GM12878 (cell line): ENCODE results near the gene TDRD12. TPM values are rescaled to one million over a fixed set of nuclear protein-coding genes. Genes with fewer than 3 reads are reported as not detected.
A peak's percentile ranks its signal among the peaks of the same experiment; 100 is the strongest.

ENCODE experiments used
- ATAC-seq: fragments of 200-7000 bp; cut with Tn5 transposase; 3 replicates; pipeline ENCODE4 v1.9.1; 2020; ENCODE audit warnings: mild to moderate bottlenecking, moderate library complexity
- BruUV-seq: library from RNA; stranded (reverse); fragments of 400-500 nt; replicated peaks from 2 replicates; lab custom pipeline; 2021; lab: Mats Ljungman, UMichigan
- CTCF ChIA-PET: fragments of 300-600 bp; sonication (Branson Sonifier 250); formaldehyde crosslinking; extraction: SDS; loops from one replicate; lab custom pipeline; 2021; ENCODE audit warnings: inconsistent platforms; lab: Yijun Ruan, JAX
- POLR2A ChIA-PET: fragments of 350-600 bp; formaldehyde crosslinking; extraction: SDS; loops from one replicate; lab custom pipeline; 2021; ENCODE audit warnings: inconsistent platforms; lab: Charles Lee
- RAD21 ChIA-PET: fragments of 300-600 bp; sonication (Branson Sonifier 250); formaldehyde crosslinking; loops from one replicate; lab custom pipeline; 2023; ENCODE audit warnings: antibody characterized with exemption; ENCODE audit not compliant: unreplicated experiment; lab: Charles Lee
- SMC1A ChIA-PET: fragments of 300-600 bp; sonication (Branson Sonifier 250); formaldehyde crosslinking; loops from one replicate; lab custom pipeline; 2023; ENCODE audit not compliant: unreplicated experiment, uncharacterized antibody; lab: Charles Lee
- DNase-seq: peaks from one replicate; pipeline ENCODE4 v3.0.0-alpha.2; 2011; ENCODE audit warnings: low read depth, low spot score
- FAIRE-seq: peaks from 3 replicates; lab custom pipeline; 2011; peaks lifted over from hg19 to GRCh38; lab: Jason Lieb, UNC
- H2AFZ ChIP-seq: 2 replicates; pipeline ENCODE4 v1.6.0; 2011; ENCODE audit warnings: low read depth, low read length, control low read depth; ENCODE audit not compliant: control insufficient read depth
- H3K27ac ChIP-seq: 2 replicates; pipeline ENCODE4 v1.5.1; 2011; ENCODE audit warnings: control low read depth; ENCODE audit not compliant: control insufficient read depth, insufficient read depth
- H3K27me3 ChIP-seq, 2 experiments: replicated peaks in 1 of 2; 2 replicates each; pipeline versions ENCODE4 v1.6.0 to v1.6.1; 2011; ENCODE audit warnings: low read length in 1 of 2; ENCODE audit not compliant: control insufficient read depth in 2 of 2, insufficient read depth in 2 of 2
- H3K36me3 ChIP-seq, 2 experiments: 2 replicates each; pipeline ENCODE4 v1.5.1; 2011; ENCODE audit warnings: low read length in 1 of 2; ENCODE audit not compliant: control insufficient read depth in 2 of 2, insufficient read depth in 2 of 2
- H3K4me1 ChIP-seq: 2 replicates; pipeline ENCODE4 v1.6.1; 2011; ENCODE audit warnings: mild to moderate bottlenecking, low read length, moderate library complexity, mixed read lengths; ENCODE audit not compliant: control insufficient read depth, insufficient read depth
- H3K4me2 ChIP-seq: 2 replicates; pipeline ENCODE4 v1.6.0; 2011; ENCODE audit warnings: control low read depth; ENCODE audit not compliant: control insufficient read depth, insufficient read depth
- H3K4me3 ChIP-seq: fragments of 200-600 bp; sonication (generic); 2 replicates; pipeline ENCODE4 v1.5.1; 2016
- H3K79me2 ChIP-seq: 2 replicates; pipeline ENCODE4 v1.6.0; 2011; ENCODE audit warnings: low read length; ENCODE audit not compliant: control insufficient read depth, insufficient read depth
- H3K9ac ChIP-seq: 2 replicates; pipeline ENCODE4 v1.8.0; 2011; ENCODE audit warnings: low read length, control low read depth, mixed read lengths; ENCODE audit not compliant: control insufficient read depth, insufficient read depth
- H3K9me3 ChIP-seq: replicated peaks from 3 replicates; pipeline ENCODE4 v1.5.1; 2011; ENCODE audit warnings: mild to moderate bottlenecking, low read length; ENCODE audit not compliant: control insufficient read depth, insufficient read depth
- H4K20me1 ChIP-seq: 2 replicates; pipeline ENCODE4 v1.6.0; 2011; ENCODE audit not compliant: control insufficient read depth, insufficient read depth
- ASH2L ChIP-seq: fragments of 300-600, 200-600 bp; sonication (generic); IDR thresholded peaks from 2 replicates; pipeline ENCODE4 v1.6.1; 2017; ENCODE audit warnings: low read depth, mild to moderate bottlenecking, borderline replicate concordance
- GATAD2B ChIP-seq: fragments of 450-650 bp; conservative IDR thresholded peaks from 2 replicates; pipeline ENCODE4 v1.6.1; 2017; ENCODE audit warnings: low read depth, mild to moderate bottlenecking, moderate library complexity
- JUNB ChIP-seq: IDR thresholded peaks from 2 replicates; pipeline ENCODE4 v1.6.1; 2016; ENCODE audit warnings: antibody characterized with exemption, mild to moderate bottlenecking
- LARP7 ChIP-seq: fragments of 450-650 bp; IDR thresholded peaks from 2 replicates; pipeline ENCODE4 v1.6.1; 2017; ENCODE audit warnings: mild to moderate bottlenecking
- NKRF ChIP-seq: fragments of 450-650 bp; conservative IDR thresholded peaks from 2 replicates; pipeline ENCODE4 v1.6.1; 2017; ENCODE audit warnings: mild to moderate bottlenecking, moderate library complexity
- NR2F1 ChIP-seq: fragments of 450-650 bp; conservative IDR thresholded peaks from 2 replicates; pipeline ENCODE4 v1.6.1; 2017; ENCODE audit warnings: mild to moderate bottlenecking
- POLR2AphosphoS2 ChIP-seq: IDR thresholded peaks from 2 replicates; pipeline ENCODE4 v1.6.1; 2011; ENCODE audit warnings: low read depth, mild to moderate bottlenecking, low read length, improper control_type of control experiment, moderate library complexity
- RFX5 ChIP-seq: IDR thresholded peaks from 2 replicates; pipeline ENCODE4 v1.6.1; 2011; ENCODE audit warnings: low read depth, low read length, improper control_type of control experiment
- RUNX3 ChIP-seq: IDR thresholded peaks from 2 replicates; pipeline ENCODE4 v1.6.1; 2012; ENCODE audit warnings: low read length, inconsistent platforms
- STAT3 ChIP-seq: IDR thresholded peaks from 2 replicates; pipeline ENCODE4 v1.6.1; 2011; ENCODE audit warnings: low read depth, low read length, improper control_type of control experiment
- ZBTB40 ChIP-seq: fragments of 450-650 bp; IDR thresholded peaks from 2 replicates; pipeline ENCODE4 v1.6.1; 2016; ENCODE audit warnings: mild to moderate bottlenecking, moderate library complexity, borderline replicate concordance
- ZNF217 ChIP-seq: fragments of 450-650 bp; IDR thresholded peaks from 2 replicates; pipeline ENCODE4 v1.6.1; 2017; ENCODE audit warnings: antibody characterized with exemption, mild to moderate bottlenecking
- ZNF384 ChIP-seq: IDR thresholded peaks from 2 replicates; pipeline ENCODE4 v1.6.1; 2012; ENCODE audit warnings: low read depth, mild to moderate bottlenecking, low read length, improper control_type of control experiment, borderline replicate concordance
- WGBS: methylation state at CpG from one replicate; pipeline ENCODE4 v1.1.6; 2016; ENCODE audit warnings: low lambda C conversion rate; ENCODE audit not compliant: insufficient replicate concordance, insufficient coverage; ENCODE audit errors: missing lambda C conversion rate; 5-methylcytosine and 5-hydroxymethylcytosine counted together
- in situ Hi-C: fragments of 300-500 bp; cut with MboI; formaldehyde crosslinking; loops from 9 replicates; pipeline ENCODE4 v1.14.3; 2018; ENCODE audit warnings: mixed read lengths
- intact Hi-C: fragments of 100-400 bp; cut with micrococcal nuclease; formaldehyde crosslinking; loops from one replicate; pipeline ENCODE4 v1.14.2; 2022; ENCODE audit not compliant: unreplicated experiment
- polyA plus RNA-seq, 11 experiments: library from polyadenylated mRNA; depleted of rRNA in 4 of 11; unstranded in 6 of 11; stranded (reverse) in 5 of 11; fragments of >200 nt; fragmentation: Nextera tagmentation in 4 of 11; fragmentation: Illumina TruSeq in 1 of 11; extraction: Ambion mirVana in 4 of 11; extraction: Trizol in 1 of 11; gene quantifications; 1 replicate in 1 of 11; 2 replicates in 10 of 11; pipeline versions ENCODE4 v1.2.1 to v1.2.3, GENCODE V29; 2011 to 2016; ENCODE audit warnings: inconsistent platforms in 2 of 11, missing spikeins in 2 of 11, low read depth in 1 of 11
- total RNA-seq, 4 experiments: library from RNA; depleted of rRNA in 3 of 4; stranded (reverse); fragments of >200 nt in 3 of 4; fragmentation: Illumina TruSeq in 1 of 4; extraction: Trizol in 1 of 4; gene quantifications; 2 replicates each; pipeline versions ENCODE4 v1.2.1 to v1.2.3, GENCODE V29; 2013 to 2021

Gene TDRD12
- total and polyA plus RNA-seq, 10 of the 15 experiments (the other 5 are each of a cell fraction or from before 2014, with no cell fraction given), result 0.08 to 0.15 TPM; not detected in 8

- TSS peak; percentile 63 for BruUV-seq
- H4K20me1 ChIP-seq, result 0 out of 2 replicates have a peak, but pooled peaks cover 2% of the 10 kb centered on the region
- H3K4me1 ChIP-seq, result peaks cover 20% of the 10 kb centered on the region
Observed at GRCh38 chr19:32674153-32674930, 45.2 kb upstream of the TDRD12 start.

More at GRCh38 chr19:32674153-32674930, 45.2 kb upstream of the TDRD12 start:
- FAIRE-seq (no peak), ATAC-seq (no peak), DNase-seq (no peak)
- in situ Hi-C loops (no loop called here), intact Hi-C loops (no loop called here)
- Histone ChIP-seq H3K4me3 (peak overlapping the region; percentile 83), H3K27me3 (peaks cover 2 to 7% of the 10 kb centered on the region in 2 experiments; a peak in 3 of 4 replicates), H2AFZ (peak overlapping the region; percentile 94), H3K36me3 (no peaks in the 10 kb centered on the region; a peak in 1 of 4 replicates), H3K9ac (peak overlapping the region; percentile 77), H3K27ac (peak overlapping the region; percentile 53), H3K4me2 (peak overlapping the region; percentile 85), H3K9me3 (no peaks in the 10 kb centered on the region; the same call in 2 of the 3 replicates), H3K79me2 (peaks cover 37% of the 10 kb centered on the region)
- WGBS, result under 1% methylated on average over 33 of the region's 67 CpGs
- SMC1A ChIA-PET, result interaction anchor here (0.7 to 1.0 kb wide), 2 partner anchors 17 to 333 kb away, joined by 3 read pairs; partner anchors contain the start of gene NUDT19
- CTCF ChIA-PET, result interaction anchor here (0.7 to 1.0 kb wide), 2 partner anchors 13 to 16 kb away, joined by 3 to 4 read pairs; no protein-coding TSS in a partner anchor
- no peak for TF ChIP-seq STAT3
- TF ChIP-seq NR2F1, result peak; percentile 51
- no peak for TF ChIP-seq RFX5
- TF ChIP-seq ZNF217, result 0 out of 2 replicates have a peak, but pooled peaks have one; percentile 46
- TF ChIP-seq GATAD2B, result peak; percentile 77; the same call in 1 of the 2 replicates
- TF ChIP-seq POLR2AphosphoS2, result no peak
- TF ChIP-seq ZBTB40, result no peak
- peak; percentile 79; the same call in 1 of the 2 replicates for TF ChIP-seq LARP7
- no peak for TF ChIP-seq ZNF384
- TF ChIP-seq RUNX3, result peak; percentile 25; the same call in 1 of the 2 replicates
- TF ChIP-seq JUNB, result no peak
- TF ChIP-seq ASH2L, result 0 out of 2 replicates have a peak, but pooled peaks have one; percentile 53
- TF ChIP-seq NKRF, result peak; percentile 83; the same call in 1 of the 2 replicates
- RAD21 ChIA-PET, result interaction anchor here (0.7 kb wide), 1 partner anchor 17 kb away, joined by 3 read pairs; the partner anchor contains the start of gene NUDT19
- POLR2A ChIA-PET, result interaction anchor here (0.6 to 1.0 kb wide), 2 partner anchors 16 to 74 kb away, joined by 3 to 4 read pairs; no protein-coding TSS in a partner anchor
